Measurements from ENCODE around the gene EIF2B1. TPM values are rescaled to one million over a fixed set of nuclear protein-coding genes. Genes with fewer than 3 reads are reported as not detected.

The EIF2B1 gene
- total RNA-seq, 1 experiment from 2014 or later, result 59.8 TPM

- no peak overlapping the region for H4K8ac ChIP-seq (replicated peaks; ENCODE audit: insufficient read length, low read depth, low read length)
- H3K56ac ChIP-seq (ENCODE audit: insufficient read length, low read depth, low read length), result no peak overlapping the region
- Mint-ChIP-seq H3K27ac (no peak overlapping the region), H3K4me1 (peaks cover 7 to 11% of the 10 kb centered on the region in 2 experiments), H3K36me3 (ENCODE audit: insufficient read depth in 1 of 3, low read depth in 3 of 3) (no peaks in the 10 kb centered on the region), H3K9me3 (peaks cover 0 to 2% of the 10 kb centered on the region in 2 experiments; a peak in 2 of 5 replicates), H3K27me3 (ENCODE audit: low read depth) (peaks cover 4% of the 10 kb centered on the region; the same call in 1 of the 2 replicates), H3K4me3 (peak overlapping the region in 1 of 2 experiments; percentile 12; a peak in 2 of 5 replicates)
- H2BK5ac ChIP-seq (ENCODE audit: insufficient read length, low read length), result no peak overlapping the region
- H3K79me2 ChIP-seq (ENCODE audit: insufficient read depth, low read length), result no peaks in the 10 kb centered on the region
- peak overlapping the region; percentile 1 for H3K18ac ChIP-seq (ENCODE audit: insufficient read length, low read depth, low read length)
- no peak overlapping the region for H3K9ac ChIP-seq (ENCODE audit: extremely low read depth, insufficient read length, low read length)
- no peak overlapping the region for H3K27ac ChIP-seq (ENCODE audit: insufficient read length, low read depth, low read length)
- H2AK5ac ChIP-seq (ENCODE audit: insufficient read length, low read length), result no peak overlapping the region
- DNase-seq, result peak; percentile 72
- H2BK12ac ChIP-seq (ENCODE audit: insufficient read length, low read depth, low read length), result no peak overlapping the region
- peak overlapping the region; percentile 95 for H2AFZ ChIP-seq (ENCODE audit: low read length)
- H3K79me1 ChIP-seq (ENCODE audit: insufficient read depth, low read depth, low read length, poor library complexity, severe bottlenecking), result no peaks in the 10 kb centered on the region
- no peaks in the 10 kb centered on the region; the same call in 1 of the 2 replicates for H3K4me1 ChIP-seq (ENCODE audit: insufficient read depth, low read length)
- no peak overlapping the region for H2BK15ac ChIP-seq (ENCODE audit: low read depth, low read length)
- no peak overlapping the region for H3K23ac ChIP-seq (ENCODE audit: insufficient read length, low read depth, low read length)
- H3K27me3 ChIP-seq (ENCODE audit: insufficient read depth, low read length), result no peaks in the 10 kb centered on the region
- no peak overlapping the region for H3K14ac ChIP-seq (ENCODE audit: insufficient read depth, low read length)
- H3K4me2 ChIP-seq (ENCODE audit: insufficient read depth, insufficient read length, low read length), result peak overlapping the region; percentile 32
- no peaks in the 10 kb centered on the region for H4K20me1 ChIP-seq (ENCODE audit: control insufficient read depth, insufficient read depth, insufficient read length)
- H4K5ac ChIP-seq (ENCODE audit: insufficient read length, low read depth, low read length), result peak overlapping the region; percentile 31
- no peak overlapping the region for H3K4ac ChIP-seq (ENCODE audit: low read depth, low read length)
- no peaks in the 10 kb centered on the region for H3K23me2 ChIP-seq (ENCODE audit: insufficient read length, low read depth, low read length, poor library complexity, severe bottlenecking)
- no peaks in the 10 kb centered on the region for H3K9me3 ChIP-seq (ENCODE audit: control insufficient read depth, low read depth, low read length)
- H2BK120ac ChIP-seq (ENCODE audit: low read depth, low read length, poor library complexity, severe bottlenecking), result no peak overlapping the region
- H3T11ph ChIP-seq (ENCODE audit: low read length), result no peak overlapping the region
- no CpG with 5 or more reads among the region's 4 CpGs for WGBS (ENCODE audit: extremely low coverage, insufficient read length, low lambda C conversion rate)
- TF ChIP-seq CTCF (conservative IDR thresholded peaks at IDR 0.05), result no peak
- no peak overlapping the region for H4K91ac ChIP-seq (ENCODE audit: insufficient read length, low read depth, low read length)
- H2BK20ac ChIP-seq (ENCODE audit: low read depth, low read length, poor library complexity, severe bottlenecking), result no peak overlapping the region
Measured at GRCh38 chr12:123571343-123571813, 62.1 kb downstream of the EIF2B1 start.

Other genes with a start within 250 kb of the EIF2B1 start
- 21.7 and 23.8 TPM in 2 replicates for gene KMT5A, start 249.6 kb downstream of the EIF2B1 start, total RNA-seq (2021)
- gene RILPL2, start 197.0 kb downstream of the EIF2B1 start, total RNA-seq (2021), result 1.3 and 1.4 TPM in 2 replicates
- gene SNRNP35, start 175.5 kb downstream of the EIF2B1 start, total RNA-seq (2021), result 16.3 and 16.5 TPM in 2 replicates
- gene RILPL1, start 100.0 kb downstream of the EIF2B1 start, total RNA-seq (2021), result 7.9 and 8.1 TPM in 2 replicates
- gene TMED2, start 49.1 kb downstream of the EIF2B1 start, total RNA-seq (2021), result 204 and 205 TPM in 2 replicates
- gene DDX55, start 31.6 kb downstream of the EIF2B1 start, total RNA-seq (2021), result 47.1 and 51.7 TPM in 2 replicates
- gene GTF2H3, start 143 bp upstream of the EIF2B1 start, total RNA-seq (2021), result 39.2 and 41.0 TPM in 2 replicates
- gene TCTN2, start 37.4 kb upstream of the EIF2B1 start, total RNA-seq (2021), result 7.4 and 7.7 TPM in 2 replicates
- gene ATP6V0A2, start 78.7 kb upstream of the EIF2B1 start, total RNA-seq (2021), result 56.9 and 58.0 TPM in 2 replicates
- 0.17 and 0.22 TPM in 2 replicates for gene DNAH10, start 128.6 kb upstream of the EIF2B1 start, total RNA-seq (2021)